SK-N-SH treated with all-trans-retinoic acid at 6 μM for 48 hours (cell line): Measurements from ENCODE around the gene CFAP45.

Source experiments
- BACH2 ChIP-seq: fragments of 250-450 bp; sonication (Bioruptor Pico); IDR thresholded peaks from 2 replicates; pipeline ENCODE4 v1.9.0; 2021; ENCODE audit warnings: mild to moderate bottlenecking, borderline replicate concordance
- POU6F1 ChIP-seq: fragments of 250-450 bp; sonication (Bioruptor Pico); IDR thresholded peaks from 2 replicates; pipeline ENCODE4 v1.8.0; 2021; ENCODE audit warnings: low read depth, mild to moderate bottlenecking, moderate library complexity, borderline replicate concordance
- RARB ChIP-seq: fragments of 250-450 bp; sonication (Bioruptor Pico); IDR thresholded peaks from 2 replicates; pipeline ENCODE4 v1.8.0; 2021; ENCODE audit warnings: mild to moderate bottlenecking, moderate library complexity
- ZFP3 ChIP-seq: fragments of 250-450 bp; sonication (Bioruptor Pico); IDR thresholded peaks from 2 replicates; pipeline ENCODE4 v1.5.0; 2020; ENCODE audit warnings: mild to moderate bottlenecking, moderate library complexity
- ZFP30 ChIP-seq: fragments of 450-650 bp; formaldehyde crosslinking; IDR thresholded peaks from 2 replicates; pipeline ENCODE4 v1.5.0; 2022; ENCODE audit warnings: mild to moderate bottlenecking, moderate library complexity

GRCh38 chr1:159925719-159926078, 25.7 kb upstream of the CFAP45 start:
- TF ChIP-seq RARB (CRISPR knock-in tag) (no peak), ZFP30 (CRISPR knock-in tag) (no peak), POU6F1 (CRISPR knock-in tag) (no peak), ZFP3 (CRISPR knock-in tag) (no peak), BACH2 (CRISPR knock-in tag) (no peak)
